ENCODE results near the gene ACOX2. TPM values are rescaled to one million over a fixed set of nuclear protein-coding genes. Genes with fewer than 3 reads are reported as not detected.

Gene ACOX2
- total and polyA plus RNA-seq, 2 of the 13 experiments (the other 11 are each of a cell fraction or from before 2014, with no cell fraction given), result 42.6 to 98.5 TPM

- TF ChIP-seq HNRNPUL1 (IDR thresholded peaks at IDR 0.05; ENCODE audit: low read depth, low read length) (no peak), ZNF609 (CRISPR knock-in tag; IDR thresholded peaks at IDR 0.05; ENCODE audit: borderline replicate concordance) (no peak), THYN1 (CRISPR knock-in tag; IDR thresholded peaks at IDR 0.05; ENCODE audit: borderline replicate concordance, low read depth) (no peak), TEAD2 (CRISPR knock-in tag; IDR thresholded peaks at IDR 0.05) (no peak), GABPA (IDR thresholded peaks at IDR 0.05; ENCODE audit: low read depth, low read length) (no peak), GABPA (CRISPR knock-in tag; IDR thresholded peaks at IDR 0.05; ENCODE audit: low read depth) (no peak), AHDC1 (CRISPR knock-in tag; IDR thresholded peaks at IDR 0.05; ENCODE audit: borderline replicate concordance) (no peak), ZBTB44 (CRISPR knock-in tag; IDR thresholded peaks at IDR 0.05) (no peak), ZNF350 (CRISPR knock-in tag; IDR thresholded peaks at IDR 0.05; ENCODE audit: borderline replicate concordance, low read depth) (no peak), RELA (CRISPR knock-in tag; IDR thresholded peaks at IDR 0.05) (no peak), ZNF639 (CRISPR knock-in tag; conservative IDR thresholded peaks at IDR 0.05) (no peak), RBM22 (optimal IDR thresholded peaks at IDR 0.05; ENCODE audit: low read length) (no peak), GABPB1 (CRISPR knock-in tag; IDR thresholded peaks at IDR 0.05) (0 out of 2 replicates have a peak, but pooled peaks have one; percentile 6)
Measured at GRCh38 chr3:58487140-58487886, 49.7 kb downstream of the ACOX2 start (continued).
